Activated T-helper 1 cell treated with anti-CD3 and anti-CD28 coated beads, Interleukin-12 subunit alpha, Interleukin-12 subunit beta, Interleukin-2, Interleukin-4 antibody, amounts not matched to agents 30 ng/mL and 10 ng/mL and 1 ng/mL, durations not matched to agents 14 hours and 24 hours and 36 hours (primary cell): ENCODE data around the gene SLX4IP. TPM values are rescaled to one million over a fixed set of nuclear protein-coding genes. Genes with fewer than 3 reads are reported as not detected.

ENCODE experiments used
- DNase-seq: peaks from one replicate; pipeline ENCODE4 v3.0.0; 2021; ENCODE audit warnings: low spot score
- H3K27ac Mint-ChIP-seq: one replicate; pipeline ENCODE4 v1.8.0; 2021; ENCODE audit warnings: mild to moderate bottlenecking, mixed read lengths
- H3K27me3 Mint-ChIP-seq: one replicate; pipeline ENCODE4 v1.8.0; 2022; ENCODE audit warnings: mild to moderate bottlenecking, moderate library complexity, mixed read lengths; ENCODE audit not compliant: insufficient read depth
- H3K36me3 Mint-ChIP-seq: one replicate; pipeline ENCODE4 v1.8.0; 2021; ENCODE audit warnings: low read depth, mixed read lengths
- H3K4me1 Mint-ChIP-seq: one replicate; pipeline ENCODE4 v1.8.0; 2021; ENCODE audit warnings: low read depth, mixed read lengths
- H3K4me3 Mint-ChIP-seq: one replicate; pipeline ENCODE4 v1.8.0; 2021; ENCODE audit warnings: mild to moderate bottlenecking, moderate library complexity, mixed read lengths
- H3K9me3 Mint-ChIP-seq: one replicate; pipeline ENCODE4 v1.8.0; 2021; ENCODE audit warnings: mixed read lengths
- intact Hi-C: fragments of 100-400 bp; cut with micrococcal nuclease; formaldehyde crosslinking; loops from one replicate; pipeline ENCODE4 v1.15.1; 2024
- total RNA-seq: library from RNA; stranded (reverse); gene quantifications from 2 replicates; pipeline ENCODE4 v1.2.3, GENCODE V29; 2022

The SLX4IP gene
- total RNA-seq, 1 donor from 2014 or later, result 5.0 TPM

DNA sequence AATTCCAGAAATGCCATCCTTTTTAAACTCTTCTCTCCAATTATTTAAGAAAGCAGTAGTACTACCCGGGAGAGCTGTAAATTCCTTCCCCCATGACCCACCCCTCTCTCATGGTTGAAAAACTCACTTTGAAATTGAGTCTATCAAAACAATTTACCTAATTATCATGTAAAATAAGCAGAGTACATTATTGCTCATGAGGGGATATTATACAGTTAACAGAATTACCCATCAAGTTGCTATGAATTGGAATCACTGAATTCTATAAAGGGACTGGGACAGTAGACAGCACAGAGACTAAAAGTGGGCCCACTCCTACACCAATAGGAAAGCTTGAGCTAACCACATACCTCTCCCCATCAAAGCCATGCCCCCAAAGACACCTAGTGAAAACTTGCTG, 222.3 kb downstream of the SLX4IP start:
- DNase-seq, result no peak
- H3K27ac Mint-ChIP-seq, result no peak overlapping the region
- peaks cover 18% of the 10 kb centered on the region for H3K27me3 Mint-ChIP-seq
- H3K4me1 Mint-ChIP-seq, result peaks cover 6% of the 10 kb centered on the region
- intact Hi-C loops, result no loop called here
- H3K36me3 Mint-ChIP-seq, result no peaks in the 10 kb centered on the region
- no peak overlapping the region for H3K4me3 Mint-ChIP-seq
- H3K9me3 Mint-ChIP-seq, result no peaks in the 10 kb centered on the region

DNA sequence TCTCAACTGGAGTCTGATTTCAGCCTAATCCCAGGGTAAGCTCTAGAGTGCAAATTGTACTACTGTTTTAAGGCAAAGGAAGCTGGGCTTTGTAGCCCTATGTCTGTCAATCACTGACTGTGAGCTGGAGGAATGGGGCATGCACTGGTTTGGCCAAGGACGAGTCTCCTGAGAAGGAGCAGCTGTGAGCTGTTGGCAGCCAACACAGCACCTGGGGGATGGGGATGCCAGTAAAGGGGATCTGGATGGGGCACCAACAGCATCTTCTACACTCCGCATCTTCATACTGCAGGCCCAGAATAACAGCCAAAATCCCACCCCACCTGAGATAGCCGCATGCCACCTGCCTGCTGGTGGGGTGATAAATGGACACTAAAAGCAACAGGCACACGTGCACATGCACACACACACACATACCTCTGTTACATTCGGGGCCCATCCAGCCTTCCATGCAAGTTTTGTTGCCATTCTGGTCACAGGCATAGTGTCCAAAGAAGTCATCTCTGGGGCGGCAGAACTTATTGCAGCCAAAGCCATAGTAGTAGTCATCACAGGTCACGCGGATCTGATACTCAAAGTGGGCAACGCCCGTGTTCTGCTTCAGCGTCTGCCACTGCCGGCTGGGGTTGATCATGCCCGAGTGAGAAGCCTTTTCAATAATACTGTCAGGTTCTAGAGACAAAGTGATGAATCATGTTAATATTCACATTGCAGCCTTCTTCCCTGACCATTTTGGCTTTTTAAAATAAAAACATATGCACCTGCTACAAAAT, 223.1 kb downstream of the SLX4IP start:
- Mint-ChIP-seq H3K36me3 (no peaks in the 10 kb centered on the region), H3K4me1 (peaks cover 6% of the 10 kb centered on the region), H3K4me3 (no peak overlapping the region), H3K27ac (no peak overlapping the region), H3K27me3 (peaks cover 18% of the 10 kb centered on the region), H3K9me3 (no peaks in the 10 kb centered on the region)
- no peak for DNase-seq
- intact Hi-C loops, result no loop called here

DNA sequence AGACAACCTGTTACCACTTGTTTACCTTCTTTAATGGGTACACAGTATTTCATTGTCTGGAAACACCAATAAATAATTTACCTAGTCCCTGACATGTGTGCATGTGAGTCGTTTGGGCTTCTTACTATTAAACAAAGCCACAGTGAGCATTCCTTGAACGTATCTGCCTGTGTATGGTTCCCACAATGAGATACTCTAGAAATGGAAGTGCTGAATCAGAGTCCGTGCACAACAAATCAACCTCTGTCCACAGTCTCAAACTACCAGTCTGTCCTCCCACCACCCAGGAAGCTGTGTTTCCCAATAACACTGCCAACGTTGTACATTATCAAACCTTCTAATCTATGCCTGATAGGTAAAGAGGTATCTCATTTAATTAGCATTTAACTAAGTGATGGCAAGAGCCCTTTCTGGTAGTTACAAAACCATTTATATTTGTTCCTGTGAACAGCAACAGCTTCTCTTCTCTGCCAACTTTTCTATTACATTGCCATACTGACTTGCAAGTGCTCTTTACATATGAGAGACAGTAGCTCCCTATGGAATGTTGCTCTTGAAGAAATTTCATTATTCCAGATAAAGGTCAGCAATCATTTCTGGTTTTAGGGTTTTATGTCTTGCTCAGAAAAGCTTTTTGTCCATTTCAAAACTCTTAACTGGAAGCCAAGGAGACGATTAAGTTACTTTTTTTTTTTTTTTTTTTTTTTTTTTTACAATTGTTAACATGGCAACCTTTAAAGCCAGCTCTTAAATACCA, 223.9 kb downstream of the SLX4IP start:
- DNase-seq, result no peak
- no peak overlapping the region for H3K4me3 Mint-ChIP-seq
- H3K4me1 Mint-ChIP-seq, result peaks cover under 1% of the 10 kb centered on the region
- intact Hi-C loops, result no loop called here
- no peak overlapping the region for H3K27ac Mint-ChIP-seq
- H3K9me3 Mint-ChIP-seq, result no peaks in the 10 kb centered on the region
- peaks cover 18% of the 10 kb centered on the region for H3K27me3 Mint-ChIP-seq
- no peaks in the 10 kb centered on the region for H3K36me3 Mint-ChIP-seq

DNA sequence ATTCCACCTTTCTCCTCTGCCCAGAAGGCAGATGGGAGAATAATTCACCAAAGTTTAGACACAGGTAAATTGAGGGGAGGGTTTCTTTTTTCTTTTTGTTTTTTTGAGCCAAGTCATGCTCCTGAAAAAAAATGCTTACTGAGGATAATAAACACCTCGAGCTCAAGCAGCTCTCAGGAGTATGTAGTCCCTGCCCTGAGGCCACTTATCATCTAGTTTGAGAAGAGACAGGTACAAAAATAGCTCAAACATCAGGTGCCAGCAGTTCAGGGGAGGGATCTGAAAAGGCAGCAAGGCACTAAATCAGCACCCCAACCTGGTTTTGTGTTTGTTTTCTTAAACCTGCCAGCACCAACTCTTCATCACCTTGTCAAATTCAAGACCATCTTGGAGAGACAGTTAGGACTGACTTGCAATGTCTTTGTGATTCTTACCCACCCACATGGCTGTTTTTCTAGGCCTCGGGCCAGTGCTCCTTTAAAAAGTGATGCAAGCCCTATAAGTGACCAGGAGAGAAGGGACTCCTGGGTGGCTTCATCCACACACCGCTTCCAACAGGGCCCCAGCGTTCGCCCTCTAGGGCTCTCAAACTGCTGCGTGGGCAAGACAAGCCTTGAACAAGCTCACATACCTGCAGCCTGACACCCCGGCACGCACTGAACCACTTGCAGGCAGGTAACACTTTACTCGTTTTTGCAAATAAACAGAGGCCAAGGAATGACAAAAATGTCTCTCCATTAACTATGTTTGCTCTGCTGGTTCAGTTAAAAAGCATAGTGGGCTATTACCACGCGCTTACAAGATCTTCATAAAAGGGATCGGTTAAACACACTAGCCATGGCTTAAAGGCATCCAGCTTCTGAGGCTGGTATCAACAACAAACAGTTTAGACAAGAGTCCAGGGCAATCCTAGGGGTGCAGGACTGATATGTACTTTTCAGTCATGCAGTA, 224.8 kb downstream of the SLX4IP start:
- Mint-ChIP-seq H3K36me3 (no peaks in the 10 kb centered on the region), H3K9me3 (no peaks in the 10 kb centered on the region), H3K27ac (no peak overlapping the region), H3K27me3 (peaks cover 15% of the 10 kb centered on the region), H3K4me3 (no peak overlapping the region), H3K4me1 (no peaks in the 10 kb centered on the region)
- intact Hi-C loops, result no loop called here
- no peak for DNase-seq

DNA sequence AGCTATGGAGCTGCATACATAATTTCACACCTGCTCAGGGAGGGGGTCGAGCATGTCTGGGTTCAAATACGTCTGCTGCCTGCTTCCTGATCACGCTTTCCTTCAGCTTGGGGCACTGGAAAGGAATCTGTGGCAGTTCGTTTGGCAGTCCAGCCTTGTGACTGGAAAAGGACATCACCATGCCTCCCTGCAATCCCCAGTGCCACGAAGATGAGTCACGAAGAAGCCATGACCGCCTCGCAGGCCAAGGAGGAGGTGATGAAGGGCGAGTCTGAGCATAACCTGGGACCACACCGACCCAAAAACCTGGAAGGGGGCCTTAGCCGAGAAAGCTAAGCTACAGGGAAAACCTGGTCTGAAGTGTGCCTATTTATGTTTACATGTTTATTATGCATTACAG, 225.6 kb downstream of the SLX4IP start:
- no peaks in the 10 kb centered on the region for H3K36me3 Mint-ChIP-seq
- H3K4me3 Mint-ChIP-seq, result no peak overlapping the region
- no peak for DNase-seq
- H3K27me3 Mint-ChIP-seq, result peaks cover 15% of the 10 kb centered on the region
- no peaks in the 10 kb centered on the region for H3K9me3 Mint-ChIP-seq
- intact Hi-C loops, result no loop called here
- H3K4me1 Mint-ChIP-seq, result no peaks in the 10 kb centered on the region
- H3K27ac Mint-ChIP-seq, result no peak overlapping the region

DNA sequence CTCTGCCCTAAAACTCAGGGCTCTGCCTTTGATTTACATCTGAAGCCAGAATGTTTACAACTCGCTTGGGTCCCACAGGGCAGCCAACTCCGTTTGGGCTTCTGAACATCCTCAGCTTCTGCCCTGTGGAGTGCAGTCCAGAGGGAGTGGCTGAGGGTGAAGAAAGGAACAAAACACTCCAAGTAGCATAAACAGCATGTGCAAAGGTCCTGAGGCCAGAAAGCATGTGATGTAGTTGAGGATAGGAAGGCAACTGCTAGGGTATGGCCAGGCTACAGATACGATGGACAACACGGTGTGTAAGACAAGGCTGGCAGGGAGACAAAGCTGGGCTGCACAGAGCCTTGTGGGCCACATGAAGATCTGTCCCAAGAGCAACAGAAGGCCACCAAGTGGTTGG, 226.2 kb downstream of the SLX4IP start:
- H3K36me3 Mint-ChIP-seq, result no peaks in the 10 kb centered on the region

DNA sequence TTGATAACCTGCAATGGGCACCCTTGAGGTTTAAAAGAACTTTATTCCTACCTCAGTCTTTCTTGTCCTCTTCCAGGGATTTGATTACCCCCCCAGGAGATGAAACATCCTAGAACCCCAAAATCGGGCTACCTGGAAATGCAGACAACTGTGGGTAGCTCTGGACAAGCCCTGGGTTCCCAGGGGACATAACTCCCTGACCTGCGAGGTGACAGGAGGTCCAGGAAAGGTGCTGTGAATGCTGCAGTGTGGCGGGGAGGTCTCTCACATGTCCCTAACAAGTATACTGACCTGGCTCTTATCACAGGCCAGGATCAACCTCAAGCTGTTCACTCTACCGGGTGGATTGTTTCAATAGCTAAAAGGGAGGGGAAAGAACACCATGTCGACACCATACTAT, 227.0 kb downstream of the SLX4IP start:
- no peak overlapping the region for H3K27ac Mint-ChIP-seq
- no peaks in the 10 kb centered on the region for H3K9me3 Mint-ChIP-seq
- no peak overlapping the region for H3K4me3 Mint-ChIP-seq
- no peaks in the 10 kb centered on the region for H3K36me3 Mint-ChIP-seq
- peaks cover 17% of the 10 kb centered on the region for H3K27me3 Mint-ChIP-seq
- intact Hi-C loops, result no loop called here
- no peaks in the 10 kb centered on the region for H3K4me1 Mint-ChIP-seq
- no peak for DNase-seq

More for the DNA sequence above, 226.2 kb downstream of the SLX4IP start:
- Mint-ChIP-seq H3K27me3 (peaks cover 17% of the 10 kb centered on the region), H3K4me3 (no peak overlapping the region), H3K4me1 (no peaks in the 10 kb centered on the region), H3K9me3 (no peaks in the 10 kb centered on the region), H3K27ac (no peak overlapping the region)
- no peak for DNase-seq
- intact Hi-C loops, result no loop called here

DNA sequence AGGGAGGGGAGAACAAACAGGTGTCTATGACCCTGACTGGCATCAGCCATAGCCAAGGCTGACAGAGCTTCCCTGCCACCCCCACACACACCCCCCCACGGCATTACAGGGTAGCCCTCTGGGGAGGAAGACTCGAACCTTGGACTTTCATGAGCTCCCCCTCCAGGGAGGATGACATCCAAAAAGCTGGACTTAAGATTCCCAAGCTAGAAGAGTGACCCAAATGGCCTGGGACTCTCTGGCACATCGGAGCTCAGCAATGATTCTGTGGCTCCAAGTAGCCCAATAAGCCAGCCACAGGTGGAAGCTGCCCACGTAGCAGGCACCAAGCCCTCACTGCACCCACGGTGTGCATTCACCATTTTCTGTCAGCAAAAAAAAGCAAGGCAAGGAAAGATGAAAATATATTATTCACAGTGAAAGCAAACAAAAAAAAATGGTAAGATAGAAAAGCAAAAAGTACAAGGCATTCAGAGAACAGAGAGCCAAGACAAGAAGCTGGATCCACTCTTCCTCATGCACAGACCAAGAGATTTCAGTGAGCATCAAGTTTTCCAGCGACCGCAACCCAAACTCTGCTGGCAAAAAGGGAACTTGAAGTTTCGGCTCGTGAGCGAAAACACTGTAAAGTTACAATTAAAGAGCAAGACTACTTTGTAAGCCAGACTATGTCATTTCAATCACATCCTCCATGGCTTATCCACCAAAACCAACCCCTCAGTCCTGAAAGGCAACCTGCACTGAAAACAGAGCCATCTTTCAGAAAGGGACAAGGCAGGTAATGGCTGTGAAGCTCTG, 227.8 kb downstream of the SLX4IP start:
- no peaks in the 10 kb centered on the region for H3K4me1 Mint-ChIP-seq
- no peak overlapping the region for H3K4me3 Mint-ChIP-seq
- peaks cover 18% of the 10 kb centered on the region for H3K27me3 Mint-ChIP-seq
- intact Hi-C loops, result no loop called here
- DNase-seq, result no peak
- H3K36me3 Mint-ChIP-seq, result no peaks in the 10 kb centered on the region
- H3K9me3 Mint-ChIP-seq, result no peaks in the 10 kb centered on the region
- no peak overlapping the region for H3K27ac Mint-ChIP-seq

DNA sequence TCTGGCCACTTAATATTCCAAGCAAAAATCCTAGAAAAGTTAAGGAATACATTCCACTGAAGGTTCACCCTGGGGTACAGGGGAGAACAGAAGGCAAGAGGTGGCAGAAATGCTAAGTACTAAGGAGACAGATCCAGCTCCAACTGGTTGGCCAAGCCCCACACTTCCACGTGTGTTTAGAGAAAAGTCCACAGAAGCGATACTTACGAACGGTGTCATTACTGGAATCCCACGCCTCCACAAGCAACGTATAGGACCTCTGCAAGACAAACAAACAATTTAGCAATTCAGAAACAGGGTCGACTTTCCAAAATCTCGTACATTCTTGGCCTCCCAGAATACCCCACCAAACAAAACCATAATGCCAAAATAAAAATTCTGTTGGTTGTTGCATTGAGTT, 228.7 kb downstream of the SLX4IP start:
- no peak for DNase-seq
- Mint-ChIP-seq H3K9me3 (no peaks in the 10 kb centered on the region), H3K36me3 (no peaks in the 10 kb centered on the region), H3K27me3 (peaks cover 20% of the 10 kb centered on the region), H3K4me3 (no peak overlapping the region), H3K27ac (no peak overlapping the region), H3K4me1 (no peaks in the 10 kb centered on the region)
- intact Hi-C loops, result no loop called here

DNA sequence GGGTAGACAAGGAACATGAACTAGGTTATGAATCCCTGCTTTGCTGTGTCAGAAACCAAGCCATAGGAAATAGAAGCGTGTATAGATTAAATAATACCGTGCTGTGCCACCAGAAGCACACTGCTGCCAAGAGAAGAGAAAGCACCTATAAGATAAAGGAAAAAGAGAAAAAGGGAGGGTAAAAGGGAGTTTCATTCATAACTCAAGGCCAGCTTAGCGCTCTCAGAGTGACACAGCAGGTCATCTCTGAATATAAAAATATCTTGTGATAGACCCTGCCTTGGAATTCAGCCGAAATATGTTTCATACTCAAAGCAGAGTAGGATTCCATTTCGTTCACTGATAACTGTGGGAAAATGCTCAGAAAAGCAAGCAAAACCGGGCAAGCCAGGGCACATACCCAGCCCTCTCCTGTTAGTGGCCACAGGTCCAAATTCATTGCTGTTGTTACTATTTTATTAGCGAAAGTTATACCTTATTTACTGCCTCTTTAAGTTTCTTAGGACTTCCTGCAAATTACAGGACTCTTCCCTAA, 230.0 kb downstream of the SLX4IP start:
- H3K36me3 Mint-ChIP-seq, result no peaks in the 10 kb centered on the region
- no peaks in the 10 kb centered on the region for H3K9me3 Mint-ChIP-seq
- intact Hi-C loops, result no loop called here
- no peak for DNase-seq
- no peaks in the 10 kb centered on the region for H3K4me1 Mint-ChIP-seq
- H3K27me3 Mint-ChIP-seq, result peaks cover 31% of the 10 kb centered on the region
- no peak overlapping the region for H3K27ac Mint-ChIP-seq
- H3K4me3 Mint-ChIP-seq, result no peak overlapping the region

DNA sequence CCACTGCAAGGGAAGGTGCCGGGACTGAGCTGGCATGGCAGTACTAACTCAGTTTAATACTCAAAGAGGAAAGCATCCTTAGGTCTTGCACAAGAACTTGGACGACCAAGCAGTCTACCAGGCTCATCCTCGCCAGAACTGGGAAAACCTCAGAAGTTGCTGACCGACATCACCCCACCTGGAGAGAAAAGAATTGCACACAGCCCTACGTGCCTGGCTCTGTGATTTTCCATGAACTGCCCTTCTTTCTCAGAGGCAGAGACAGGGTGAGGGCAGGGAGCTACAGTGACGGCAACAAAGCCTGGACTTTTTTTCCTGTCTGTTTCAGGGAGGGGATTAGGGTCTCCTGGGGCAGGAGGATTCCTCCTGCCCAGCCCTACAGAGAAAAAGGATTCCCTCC, 230.7 kb downstream of the SLX4IP start:
- DNase-seq, result no peak
- H3K4me3 Mint-ChIP-seq, result no peak overlapping the region
- no peak overlapping the region for H3K27ac Mint-ChIP-seq
- H3K4me1 Mint-ChIP-seq, result no peaks in the 10 kb centered on the region
- intact Hi-C loops, result no loop called here
- no peaks in the 10 kb centered on the region for H3K36me3 Mint-ChIP-seq
- peaks cover 34% of the 10 kb centered on the region for H3K27me3 Mint-ChIP-seq
- no peaks in the 10 kb centered on the region for H3K9me3 Mint-ChIP-seq
